ENCODE data around the gene PLEKHG1. TPM values are rescaled to one million over a fixed set of nuclear protein-coding genes. Genes with fewer than 3 reads are reported as not detected.

The PLEKHG1 gene
- 0.06 TPM in 1 of 2 replicates, not detected in the other for total RNA-seq (2014; rRNA removed)
- 0.04 TPM for polyA plus RNA-seq (2012)

- no peak for DNase-seq (ENCODE audit: low read depth)
These were observed at the start of gene PLEKHG1 for GRCh38 chr6:150599199-150600009. PLEKHG1 (plus strand) TSS chr6:150599885; CDS start chr6:150733682, 133,797 bp downstream.

- no peak for DNase-seq (ENCODE audit: low read depth)
These were observed 49.4 kb upstream of the PLEKHG1 start for GRCh38 chr6:150550244-150550643.

- no peak for DNase-seq (ENCODE audit: low read depth)
These were observed 42.6 kb upstream of the PLEKHG1 start for GRCh38 chr6:150557043-150557599.

GRCh38 chr6:150560004-150560883 is 39.4 kb upstream of the PLEKHG1 start:
- DNase-seq (ENCODE audit: low read depth), result no peak

GRCh38 chr6:150560884-150561219 is 38.8 kb upstream of the PLEKHG1 start:
- DNase-seq (ENCODE audit: low read depth), result no peak

GRCh38 chr6:150565945-150566344 is 33.7 kb upstream of the PLEKHG1 start:
- DNase-seq (ENCODE audit: low read depth), result no peak

GRCh38 chr6:150566486-150566885 is 33.2 kb upstream of the PLEKHG1 start:
- DNase-seq (ENCODE audit: low read depth), result no peak

GRCh38 chr6:150567380-150567779 is 32.3 kb upstream of the PLEKHG1 start:
- no peak for DNase-seq (ENCODE audit: low read depth)

GRCh38 chr6:150567823-150568383 is 31.8 kb upstream of the PLEKHG1 start:
- peak; percentile 4 for DNase-seq (ENCODE audit: low read depth)

GRCh38 chr6:150568560-150568959 is 31.1 kb upstream of the PLEKHG1 start:
- no peak for DNase-seq (ENCODE audit: low read depth)

- no peak for DNase-seq (ENCODE audit: low read depth)
These were observed 30.5 kb upstream of the PLEKHG1 start for GRCh38 chr6:150569161-150569560.

GRCh38 chr6:150573041-150573681 is 26.5 kb upstream of the PLEKHG1 start:
- DNase-seq (ENCODE audit: low read depth), result no peak

GRCh38 chr6:150575836-150576235 is 23.8 kb upstream of the PLEKHG1 start:
- no peak for DNase-seq (ENCODE audit: low read depth)

- no peak for DNase-seq (ENCODE audit: low read depth)
These were observed 22.9 kb upstream of the PLEKHG1 start for GRCh38 chr6:150576651-150577226.

- DNase-seq (ENCODE audit: low read depth), result no peak
These were observed 20.1 kb upstream of the PLEKHG1 start for GRCh38 chr6:150579611-150580010.

- no peak for DNase-seq (ENCODE audit: low read depth)
These were observed 19.2 kb upstream of the PLEKHG1 start for GRCh38 chr6:150580489-150580888.

- DNase-seq (ENCODE audit: low read depth), result no peak
These were observed 15.6 kb upstream of the PLEKHG1 start for GRCh38 chr6:150584065-150584464.

- DNase-seq (ENCODE audit: low read depth), result no peak
These were observed 15.1 kb upstream of the PLEKHG1 start for GRCh38 chr6:150584596-150584995.

GRCh38 chr6:150586850-150587359 is 12.8 kb upstream of the PLEKHG1 start:
- DNase-seq (ENCODE audit: low read depth), result no peak

GRCh38 chr6:150587637-150588036 is 12.0 kb upstream of the PLEKHG1 start:
- no peak for DNase-seq (ENCODE audit: low read depth)
